ENCODE data around the gene ASIP.

DNA sequence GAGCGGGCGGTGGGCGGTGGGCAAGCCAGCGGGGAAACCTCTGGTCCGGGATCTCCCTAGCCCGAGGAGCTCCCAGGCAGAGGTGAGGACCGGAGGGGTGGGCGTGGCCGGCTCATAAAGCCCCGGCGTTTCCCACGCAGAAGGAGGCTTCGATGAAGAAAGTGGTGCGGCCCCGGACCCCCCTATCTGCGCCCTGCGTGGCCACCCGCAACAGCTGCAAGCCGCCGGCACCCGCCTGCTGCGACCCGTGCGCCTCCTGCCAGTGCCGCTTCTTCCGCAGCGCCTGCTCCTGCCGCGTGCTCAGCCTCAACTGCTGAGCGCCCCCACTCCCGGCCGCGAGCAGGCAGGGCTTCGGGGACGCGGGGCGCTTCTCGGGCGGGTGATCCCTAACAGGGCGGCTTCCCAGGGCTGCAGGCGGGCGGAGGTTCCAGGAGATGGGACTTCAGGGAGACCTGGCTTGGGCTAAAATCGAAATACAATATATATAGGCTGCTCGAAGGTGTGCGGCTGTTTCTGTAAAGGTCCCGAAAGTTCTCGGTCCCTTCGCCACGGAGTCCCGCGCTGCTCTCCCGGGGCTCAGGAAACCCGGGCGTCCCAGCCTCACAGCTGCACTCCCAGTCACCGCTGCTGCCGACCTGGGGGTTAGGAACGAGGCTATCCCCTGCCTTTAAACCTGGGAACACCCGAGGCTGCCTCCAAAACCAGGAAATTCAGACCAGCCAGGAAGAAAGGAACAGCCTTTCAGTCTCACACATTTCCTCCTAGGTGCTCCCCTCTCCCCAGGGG is 27.8 kb downstream of the ASIP start:
- TF ChIP-seq, protein P1, sequence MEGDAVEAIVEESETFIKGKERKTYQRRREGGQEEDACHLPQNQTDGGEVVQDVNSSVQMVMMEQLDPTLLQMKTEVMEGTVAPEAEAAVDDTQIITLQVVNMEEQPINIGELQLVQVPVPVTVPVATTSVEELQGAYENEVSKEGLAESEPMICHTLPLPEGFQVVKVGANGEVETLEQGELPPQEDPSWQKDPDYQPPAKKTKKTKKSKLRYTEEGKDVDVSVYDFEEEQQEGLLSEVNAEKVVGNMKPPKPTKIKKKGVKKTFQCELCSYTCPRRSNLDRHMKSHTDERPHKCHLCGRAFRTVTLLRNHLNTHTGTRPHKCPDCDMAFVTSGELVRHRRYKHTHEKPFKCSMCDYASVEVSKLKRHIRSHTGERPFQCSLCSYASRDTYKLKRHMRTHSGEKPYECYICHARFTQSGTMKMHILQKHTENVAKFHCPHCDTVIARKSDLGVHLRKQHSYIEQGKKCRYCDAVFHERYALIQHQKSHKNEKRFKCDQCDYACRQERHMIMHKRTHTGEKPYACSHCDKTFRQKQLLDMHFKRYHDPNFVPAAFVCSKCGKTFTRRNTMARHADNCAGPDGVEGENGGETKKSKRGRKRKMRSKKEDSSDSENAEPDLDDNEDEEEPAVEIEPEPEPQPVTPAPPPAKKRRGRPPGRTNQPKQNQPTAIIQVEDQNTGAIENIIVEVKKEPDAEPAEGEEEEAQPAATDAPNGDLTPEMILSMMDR (IDR thresholded peaks at IDR 0.05 in 4 of 5, conservative IDR thresholded peaks at IDR 0.05 in 1 of 5), result no peak
- no peak for TF ChIP-seq POLR2A (IDR thresholded peaks at IDR 0.05)

Measured in gastrocnemius medialis (tissue), 4 donors.